HG03097 (cell line): ENCODE data around the gene MBD3.
"Not testable (repeated sequence)": the region's sequence is repeated elsewhere in the genome, so short reads cannot be mapped to it uniquely, and the experiment has no call there.

Source experiments
- ATAC-seq: cut with Tn5 transposase; IDR thresholded peaks from one replicate; pipeline ENCODE4 v1.9.1; 2021; ENCODE audit not compliant: unreplicated experiment, low FRiP score

The MBD3 gene

DNA sequence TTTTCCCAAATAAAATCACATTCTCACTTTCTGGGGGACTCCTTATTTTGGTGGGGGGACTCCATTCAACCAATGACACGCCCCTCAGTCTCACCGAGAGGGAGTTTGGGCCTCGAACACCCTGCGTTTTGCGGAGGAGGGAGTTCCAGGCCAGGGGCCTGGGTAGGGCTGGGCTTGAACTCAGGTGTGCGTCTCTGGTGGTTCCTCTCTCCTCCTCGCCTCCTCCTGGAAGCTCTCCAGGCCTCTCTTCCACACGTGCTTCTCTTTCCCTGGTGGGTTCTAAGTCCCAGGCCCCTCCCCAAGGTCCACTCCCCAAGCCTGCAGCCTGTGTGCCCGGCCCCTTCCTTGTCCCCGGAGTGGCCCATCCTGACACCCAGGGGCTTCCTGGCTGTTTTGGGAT, 39.2 kb downstream of the MBD3 start:
- ATAC-seq: no peak

DNA sequence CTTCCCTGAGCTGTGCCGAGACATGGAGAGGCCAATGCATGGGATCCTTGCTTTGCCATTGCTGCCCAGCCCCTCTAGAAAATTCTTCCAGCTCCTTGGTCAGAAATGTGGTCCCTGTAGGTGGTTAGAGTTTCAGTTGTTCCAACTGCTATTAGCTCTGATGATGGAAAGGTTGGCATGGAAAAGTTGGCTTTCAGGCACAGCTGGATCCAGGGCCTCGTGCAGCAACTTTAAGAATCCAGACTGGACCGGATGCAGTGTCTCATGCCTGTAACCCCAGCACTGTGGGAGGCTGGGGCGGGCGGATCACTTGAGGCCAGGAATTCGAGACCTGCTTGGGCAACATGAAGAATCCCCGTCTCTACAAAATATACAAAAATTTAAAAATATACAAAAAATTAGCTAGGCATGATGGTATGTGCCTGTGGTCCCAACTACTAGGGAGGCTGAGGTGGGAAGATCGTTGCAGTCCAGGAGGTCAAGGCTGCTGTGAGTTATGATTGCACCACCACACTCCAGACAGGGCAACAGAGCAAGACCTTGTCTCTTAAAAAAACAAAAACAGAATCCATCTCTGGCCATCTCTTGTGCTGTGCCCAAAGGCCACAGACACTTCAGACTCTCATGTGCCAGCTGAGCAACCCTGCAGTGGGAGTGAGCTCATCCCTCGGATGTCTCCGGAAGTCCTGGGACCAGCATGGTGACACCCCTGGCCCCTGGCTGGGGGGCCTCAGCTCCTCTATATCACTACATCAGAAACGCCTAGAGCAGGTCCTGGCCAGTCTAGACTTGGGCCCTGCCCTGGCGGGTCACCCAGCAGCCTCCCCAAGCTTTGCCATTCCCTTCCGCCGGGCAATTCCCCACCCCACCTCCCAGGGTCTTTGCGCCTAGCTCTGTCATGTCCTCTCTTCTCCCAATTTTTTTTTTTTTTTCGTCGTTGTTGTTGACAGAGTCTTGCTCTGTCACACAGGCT, 41.3 kb downstream of the MBD3 start:
- no peak for ATAC-seq

- no peak for ATAC-seq
Observed at GRCh38 chr19:1549332-1549945, 43.2 kb downstream of the MBD3 start.

GRCh38 chr19:1540365-1540925, 52.2 kb downstream of the MBD3 start:
- ATAC-seq: no peak

- not testable (repeated sequence) for ATAC-seq
Observed at GRCh38 chr19:1539749-1540148, 52.9 kb downstream of the MBD3 start.

- ATAC-seq: no peak
Observed at GRCh38 chr19:1538978-1539377, 53.7 kb downstream of the MBD3 start.

GRCh38 chr19:1535699-1536098, 57.0 kb downstream of the MBD3 start:
- ATAC-seq: not testable (repeated sequence)

DNA sequence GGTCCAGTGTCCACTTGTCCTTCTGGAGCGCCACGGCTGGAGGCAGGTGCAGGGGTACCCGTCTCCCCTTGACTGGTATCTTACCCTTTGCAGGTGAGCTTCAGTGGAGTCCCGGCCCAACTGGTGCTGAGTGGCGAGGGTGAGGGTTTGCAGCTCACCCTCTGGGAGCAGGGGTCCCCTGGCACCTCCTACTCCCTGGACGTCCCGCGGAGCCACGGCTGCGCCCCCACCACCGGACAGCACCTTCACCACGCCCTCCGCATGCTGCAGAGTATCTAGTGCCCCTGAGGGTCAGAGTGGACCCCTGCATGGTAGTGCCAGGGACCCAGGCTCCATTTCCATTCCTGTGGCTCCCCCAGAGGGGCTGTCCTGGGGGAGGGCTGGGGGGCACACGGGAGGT, 57.7 kb downstream of the MBD3 start:
- no peak for ATAC-seq

DNA sequence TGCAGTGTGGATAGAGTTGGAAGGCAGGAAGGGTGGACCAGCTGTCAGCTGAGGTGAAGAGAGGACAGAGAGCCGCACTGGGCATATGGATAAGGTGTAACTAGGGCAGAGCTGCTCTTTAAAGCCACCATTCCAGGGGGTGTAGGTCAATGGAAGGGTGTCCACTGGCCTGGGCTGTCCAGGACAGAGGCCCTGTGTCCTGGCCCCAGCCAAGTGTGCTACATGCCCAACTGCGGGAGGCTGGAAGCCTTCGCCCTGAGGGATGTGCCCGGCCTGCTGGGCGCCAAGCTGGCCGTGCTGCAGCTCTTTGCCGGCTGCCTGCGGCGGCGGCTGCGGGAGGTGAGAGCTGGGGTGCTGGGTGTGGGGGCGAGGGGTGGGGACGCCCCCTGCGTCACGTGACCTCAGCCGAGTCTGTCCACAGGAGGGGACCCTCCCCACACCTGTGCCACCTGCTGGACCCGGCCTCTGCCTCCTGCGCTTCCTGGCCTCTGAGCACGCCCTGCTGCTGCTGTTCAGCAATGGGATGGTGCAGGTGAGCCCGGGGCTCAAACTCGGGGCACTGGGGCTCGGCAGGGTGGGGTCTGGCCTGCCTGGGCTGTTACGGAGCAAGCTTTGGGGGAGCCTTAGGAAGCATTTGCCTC, 59.0 kb downstream of the MBD3 start:
- ATAC-seq: no peak

DNA sequence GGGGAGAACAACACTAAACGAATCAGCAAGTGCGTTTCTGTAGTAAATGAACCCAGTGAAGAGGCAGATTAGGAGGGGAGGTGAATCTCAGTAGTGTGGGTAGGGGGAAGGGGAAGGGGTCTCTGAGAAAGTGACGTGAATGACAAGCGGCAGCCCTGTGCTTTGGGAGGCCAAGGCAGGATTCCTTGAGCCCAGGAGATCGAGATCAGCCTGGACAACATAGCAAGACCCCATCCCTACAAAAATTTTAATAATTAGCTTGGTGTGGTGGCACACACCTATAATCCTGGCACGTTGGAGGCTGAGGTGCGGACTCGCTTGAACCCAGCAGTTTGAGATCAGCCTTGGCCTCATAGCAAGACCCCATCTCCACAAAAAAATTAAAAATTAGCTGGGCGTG, 60.7 kb downstream of the MBD3 start:
- ATAC-seq: no peak

DNA sequence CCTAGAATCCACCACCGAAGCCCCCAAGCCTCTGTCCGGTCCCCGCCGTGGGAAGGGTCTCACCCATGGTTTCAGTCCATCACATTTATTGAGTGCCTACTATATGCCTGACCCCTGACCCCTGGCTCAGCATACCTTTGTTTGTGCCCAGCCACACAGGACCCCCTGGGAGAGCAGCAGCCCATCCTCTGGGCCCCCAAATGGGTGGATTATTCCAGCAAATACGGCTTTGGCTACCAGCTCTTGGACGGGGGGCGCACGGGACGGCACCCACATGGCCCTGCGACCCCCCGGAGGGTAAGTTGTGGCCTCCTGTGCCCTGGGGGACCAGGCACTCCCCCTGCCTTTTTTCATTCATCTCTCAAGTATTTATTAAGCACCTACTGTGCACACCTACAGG, 61.1 kb downstream of the MBD3 start:
- ATAC-seq: no peak

DNA sequence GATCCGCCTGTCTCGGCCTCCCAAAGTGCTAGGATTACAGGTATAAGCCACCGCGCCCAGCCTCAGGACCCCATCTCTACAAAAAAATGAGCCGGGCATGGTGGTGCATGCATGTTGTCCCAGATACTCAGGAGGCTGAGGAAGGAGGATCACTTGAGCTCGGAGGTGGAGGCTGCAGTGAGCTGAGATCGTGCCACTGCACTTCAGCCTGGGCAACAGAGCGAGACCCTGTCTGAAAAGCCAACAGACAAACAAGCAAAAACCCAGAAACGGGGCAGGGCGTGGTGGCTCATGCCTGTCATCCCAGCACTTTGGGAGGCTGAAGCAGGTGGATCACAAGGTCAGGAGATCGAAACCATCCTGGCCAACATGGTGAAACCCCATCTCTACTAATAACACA, 61.8 kb downstream of the MBD3 start:
- ATAC-seq: not testable (repeated sequence)

DNA sequence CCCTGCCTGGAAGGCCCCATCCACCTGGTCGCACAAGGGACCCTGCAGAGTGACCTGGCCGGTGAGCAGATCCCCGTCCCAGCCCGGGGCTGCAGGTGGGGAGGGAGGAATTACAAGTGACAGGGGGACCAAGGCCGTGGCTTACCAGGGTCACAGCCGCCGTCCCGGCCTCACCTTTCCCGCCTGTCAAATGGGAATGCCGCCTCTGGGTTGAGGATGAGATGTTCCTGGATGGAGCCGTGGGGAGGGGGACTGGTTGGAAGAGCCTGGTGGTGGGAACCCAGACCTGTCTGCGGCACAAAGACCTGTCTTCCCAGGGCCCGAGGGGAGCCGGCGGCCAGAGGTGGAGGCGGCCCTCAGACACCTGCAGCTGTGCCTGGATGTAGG, 63.2 kb downstream of the MBD3 start:
- ATAC-seq: no peak

DNA sequence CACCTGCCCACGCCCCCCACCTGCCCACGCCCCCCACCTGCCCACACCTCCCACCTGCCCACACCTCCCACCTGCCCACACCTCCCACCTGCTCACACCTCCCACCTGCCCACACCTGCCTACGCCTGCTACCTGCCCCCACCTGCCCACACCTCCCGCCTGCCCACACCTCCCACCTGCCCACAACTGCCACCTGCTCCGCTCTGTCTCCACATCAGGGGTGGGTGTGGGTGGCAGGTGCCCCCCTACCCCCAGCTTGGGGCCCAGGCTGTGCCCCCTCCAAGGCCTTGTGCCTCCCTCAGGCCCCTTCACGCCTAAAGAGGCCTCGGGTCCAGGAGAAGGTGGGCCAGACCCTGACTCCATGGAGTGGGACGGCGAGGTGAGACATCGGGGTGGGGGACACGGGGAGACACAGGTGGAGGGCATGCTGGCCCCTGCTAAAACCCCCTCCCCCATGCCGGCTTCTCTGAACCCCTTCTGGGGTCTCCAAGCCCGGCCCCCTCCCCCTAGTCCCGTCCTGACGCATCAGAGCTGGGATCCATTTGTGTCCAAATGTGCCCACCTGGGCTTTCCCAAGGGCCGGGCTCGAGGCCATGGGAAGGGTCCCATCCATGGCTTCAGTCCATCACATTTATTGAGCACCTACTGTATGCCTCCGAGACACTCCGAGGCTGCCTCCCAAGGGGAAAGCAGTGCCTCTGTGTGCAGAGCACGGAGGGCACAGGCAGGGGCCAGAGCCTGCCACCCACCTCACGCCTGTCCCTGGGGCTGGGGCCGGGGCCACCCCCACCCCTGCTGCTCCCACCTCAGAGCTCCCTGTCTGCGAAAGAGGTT, 63.9 kb downstream of the MBD3 start:
- no peak for ATAC-seq

DNA sequence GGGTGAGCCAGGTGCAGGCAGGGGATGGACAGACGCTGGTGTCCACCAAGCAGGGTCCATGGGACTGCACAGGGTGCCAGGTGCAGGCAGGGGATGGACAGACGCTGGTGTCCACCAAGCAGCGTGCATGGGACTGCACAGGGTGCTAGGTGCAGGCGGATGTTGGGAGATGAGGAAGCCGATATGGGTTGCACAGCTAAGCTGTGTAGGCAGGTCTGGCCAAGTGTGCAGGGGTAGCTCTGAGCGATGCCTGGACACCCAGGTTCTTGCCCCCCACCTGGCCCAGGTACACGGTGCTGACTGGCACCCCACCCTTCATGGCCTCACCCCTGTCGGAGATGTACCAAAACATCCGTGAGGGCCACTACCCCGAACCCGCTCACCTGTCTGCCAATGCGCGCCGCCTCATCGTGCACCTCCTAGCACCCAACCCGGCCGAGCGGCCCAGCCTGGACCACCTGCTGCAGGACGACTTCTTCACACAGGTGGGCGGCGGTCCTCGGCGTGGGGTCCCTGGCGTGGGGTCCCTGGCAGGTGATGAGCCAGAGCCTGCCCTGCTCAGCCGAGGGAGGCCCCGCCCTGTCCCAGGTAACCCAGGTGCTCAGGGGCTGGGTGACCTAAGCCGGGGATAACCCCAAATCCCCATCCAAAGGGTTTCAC, 64.9 kb downstream of the MBD3 start:
- ATAC-seq: no peak

DNA sequence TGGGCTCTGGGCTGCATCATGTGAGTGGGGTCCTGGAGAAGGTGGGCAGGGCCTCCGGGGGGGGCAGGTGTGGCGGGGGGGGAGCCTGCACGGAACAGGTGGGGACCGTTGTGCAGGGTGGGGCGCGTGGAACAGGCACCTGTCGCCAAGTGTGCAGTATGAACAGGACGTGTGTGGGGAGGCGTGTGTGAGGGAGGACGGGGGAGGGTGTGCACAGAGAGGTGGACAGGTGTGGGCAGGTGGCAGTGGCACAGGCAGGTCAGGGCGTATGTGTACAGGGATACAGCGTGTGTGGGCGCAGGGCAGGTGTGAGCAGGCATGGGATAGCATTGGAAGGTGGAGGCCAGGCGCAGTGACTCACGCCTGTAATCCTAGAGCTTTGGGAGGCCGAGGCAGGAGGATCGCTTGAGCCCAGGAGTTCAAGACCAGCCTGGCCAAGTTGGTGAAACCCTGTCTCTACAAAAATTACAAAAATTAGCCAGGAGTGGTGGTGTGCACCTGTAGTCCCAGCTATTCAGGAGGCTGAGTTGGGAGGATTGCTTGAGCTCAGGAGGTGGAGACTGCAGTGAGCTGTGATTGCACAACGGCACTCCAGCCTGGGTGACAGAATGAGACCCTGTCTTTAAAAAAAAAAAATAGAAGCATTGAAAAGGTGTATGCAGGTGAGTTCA, 65.6 kb downstream of the MBD3 start:
- ATAC-seq: no peak

- ATAC-seq: no peak
Observed at GRCh38 chr19:1526066-1526778, 66.4 kb downstream of the MBD3 start.

- no peak for ATAC-seq
Observed at GRCh38 chr19:1525343-1525742, 67.3 kb downstream of the MBD3 start.

DNA sequence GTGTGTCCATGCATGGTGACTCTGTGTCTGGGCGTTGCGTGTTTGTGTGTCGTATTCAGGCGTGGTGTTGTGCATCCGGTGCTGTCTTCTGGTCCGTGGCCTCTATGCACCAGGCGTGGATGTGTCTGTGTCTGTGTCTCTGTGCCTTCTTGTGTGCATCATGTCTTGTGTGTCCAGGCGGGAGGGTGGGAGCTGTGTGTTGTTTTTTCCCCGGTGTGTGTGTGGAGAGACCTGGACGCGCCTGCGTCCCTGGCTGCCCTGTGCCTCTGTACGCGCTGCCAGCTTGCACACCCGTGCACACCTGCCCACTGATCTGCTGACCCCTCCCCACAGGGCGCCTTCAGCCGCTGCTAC, 67.7 kb downstream of the MBD3 start:
- ATAC-seq: no peak
